HCT116 (cell line): Measurements from ENCODE around the gene CREG1. TPM values are rescaled to one million over a fixed set of nuclear protein-coding genes. Genes with fewer than 3 reads are reported as not detected.

Source experiments
- ATAC-seq: fragments of 200-7000 bp; cut with Tn5 transposase; 2 replicates; pipeline ENCODE4 v1.9.1; 2020; ENCODE audit warnings: mild to moderate bottlenecking, moderate library complexity
- BruUV-seq: library from RNA; stranded (reverse); fragments of 400-500 nt; replicated peaks from 2 replicates; lab custom pipeline; 2021; lab: Mats Ljungman, UMichigan
- CTCF ChIA-PET: fragments of 300-600 bp; sonication (Branson Sonifier 250); formaldehyde crosslinking; loops from one replicate; lab custom pipeline; 2021; ENCODE audit warnings: antibody characterized with exemption; lab: Charles Lee
- POLR2A ChIA-PET: fragments of 300-600, 350-600 bp; sonication (Branson Sonifier 250); formaldehyde crosslinking; loops from one replicate; lab custom pipeline; 2021; ENCODE audit warnings: antibody characterized with exemption; lab: Charles Lee
- RAD21 ChIA-PET, 2 experiments: fragments of 300-600 bp; sonication (Branson Sonifier 250); formaldehyde crosslinking; loops; one replicate each; lab custom pipeline; 2023; ENCODE audit warnings: low total read pairs in 2 of 2; ENCODE audit not compliant: uncharacterized antibody in 2 of 2, unreplicated experiment in 2 of 2, low non-redundant PET in 1 of 2; lab: Charles Lee
- DNase-seq: peaks from one replicate; pipeline ENCODE4 v3.0.0-alpha.2; 2010; ENCODE audit warnings: low read depth, low spot score
- H2AFZ ChIP-seq: fragments of 200-600 bp; shearing (Covaris generic), sonication (generic); 2 replicates; pipeline ENCODE4 v1.6.1; 2017; ENCODE audit warnings: low read depth, mixed run types, mixed read lengths, antibody characterized with exemption, low read length; ENCODE audit not compliant: poor library complexity, severe bottlenecking
- H3K27ac ChIP-seq: 2 replicates; pipeline ENCODE4 v1.5.1; 2012; ENCODE audit warnings: low read depth, low read length
- H3K27me3 ChIP-seq: fragments of 200-600 bp; sonication (generic); 2 replicates; pipeline ENCODE4 v1.6.1; 2016; ENCODE audit warnings: mixed run types, low read length, mixed read lengths; ENCODE audit not compliant: insufficient read depth
- H3K36me3 ChIP-seq, 2 experiments: fragments of 200-500 bp in 1 of 2; fragments of 200-600 bp in 1 of 2; sonication (Bioruptor generic) in 1 of 2; sonication (generic) in 1 of 2; 2 replicates each; pipeline versions ENCODE4 v1.5.1 to v1.6.1; 2014 to 2016; ENCODE audit warnings: low read length in 2 of 2, inconsistent platforms in 1 of 2, mixed read lengths in 1 of 2, mixed run types in 1 of 2; ENCODE audit not compliant: insufficient read depth in 2 of 2, control insufficient read depth in 1 of 2
- H3K4me1 ChIP-seq, 2 experiments: fragments of 200-600 bp in 1 of 2; sonication (generic) in 1 of 2; 2 replicates each; pipeline versions ENCODE4 v1.5.1 to v1.6.1; 2012 to 2017; ENCODE audit warnings: low read length in 2 of 2, inconsistent platforms in 1 of 2, mild to moderate bottlenecking in 1 of 2, mixed read lengths in 1 of 2, mixed run types in 1 of 2, moderate library complexity in 1 of 2; ENCODE audit not compliant: insufficient read depth in 2 of 2, control insufficient read depth in 1 of 2
- H3K4me2 ChIP-seq: fragments of 200-600 bp; sonication (generic); 2 replicates; pipeline ENCODE4 v1.6.1; 2017; ENCODE audit warnings: mixed run types, low read length, mixed read lengths
- H3K4me3 ChIP-seq, 2 experiments: fragments of 200-600 bp in 1 of 2; sonication (generic) in 1 of 2; replicated peaks in 1 of 2; 2 replicates each; pipeline ENCODE4 v1.5.1; 2011 to 2016; ENCODE audit warnings: low read length in 2 of 2, control low read depth in 1 of 2, low read depth in 1 of 2, mild to moderate bottlenecking in 1 of 2, mixed read lengths in 1 of 2, mixed run types in 1 of 2
- H3K79me2 ChIP-seq: fragments of 200-600 bp; sonication (generic); 2 replicates; pipeline ENCODE4 v1.6.1; 2017; ENCODE audit warnings: mild to moderate bottlenecking, mixed run types, low read length, moderate library complexity, mixed read lengths; ENCODE audit not compliant: insufficient read depth
- H3K9ac ChIP-seq: fragments of 200-600 bp; sonication (generic); 2 replicates; pipeline ENCODE4 v1.6.1; 2016; ENCODE audit warnings: low read length, mixed read lengths
- H3K9me2 ChIP-seq: fragments of 200-600 bp; sonication (generic), shearing (Covaris generic); 2 replicates; pipeline ENCODE4 v1.6.1; 2017; ENCODE audit warnings: mixed run types, mild to moderate bottlenecking, moderate library complexity; ENCODE audit not compliant: insufficient read depth
- H3K9me3 ChIP-seq, 2 experiments: fragments of 200-500 bp in 1 of 2; fragments of 200-600 bp in 1 of 2; sonication (Bioruptor generic) in 1 of 2; sonication (generic) in 1 of 2; 2 replicates each; pipeline ENCODE4 v1.6.1; 2014 to 2017; ENCODE audit warnings: low read length in 2 of 2, mixed read lengths in 2 of 2, inconsistent platforms in 1 of 2, low read depth in 1 of 2, mild to moderate bottlenecking in 1 of 2, mixed run types in 1 of 2, moderate library complexity in 1 of 2; ENCODE audit not compliant: control insufficient read depth in 1 of 2, insufficient read depth in 1 of 2
- H4K20me1 ChIP-seq: fragments of 200-600 bp; sonication (generic), shearing (Covaris generic); 2 replicates; pipeline ENCODE4 v1.6.1; 2017; ENCODE audit warnings: mixed run types, mild to moderate bottlenecking, moderate library complexity; ENCODE audit not compliant: insufficient read depth
- CEBPB ChIP-seq: IDR thresholded peaks from 2 replicates; pipeline ENCODE4 v1.6.1; 2012; ENCODE audit warnings: low read depth
- EZH2 ChIP-seq: fragments of 200-600 bp; sonication (generic); IDR thresholded peaks from 2 replicates; pipeline ENCODE4 v1.6.1; 2017; ENCODE audit warnings: antibody characterized with exemption, mixed run types
- POLR2A ChIP-seq: IDR thresholded peaks from 2 replicates; pipeline ENCODE4 v1.7.0; 2011; ENCODE audit warnings: borderline replicate concordance; ENCODE audit not compliant: insufficient read depth, insufficient read length; ENCODE audit errors: extremely low read depth
- POLR2AphosphoS5 ChIP-seq: IDR thresholded peaks from 2 replicates; pipeline ENCODE4 v1.6.1; 2011; ENCODE audit warnings: mild to moderate bottlenecking, low read depth, low read length, moderate library complexity
- RAD21 ChIP-seq: IDR thresholded peaks from 2 replicates; pipeline ENCODE4 v1.6.1; 2012; ENCODE audit warnings: low read depth, mild to moderate bottlenecking
- SIN3A ChIP-seq: IDR thresholded peaks from 2 replicates; pipeline ENCODE4 v1.6.1; 2012; ENCODE audit warnings: low read depth
- SP1 ChIP-seq: IDR thresholded peaks from 2 replicates; pipeline ENCODE4 v1.6.1; 2012; ENCODE audit warnings: low read depth
- TCF7L2 ChIP-seq: IDR thresholded peaks from 2 replicates; pipeline ENCODE4 v1.7.0; 2011; ENCODE audit warnings: borderline replicate concordance, inconsistent platforms; ENCODE audit not compliant: insufficient read depth, insufficient read length; ENCODE audit errors: extremely low read depth
- ZBTB33 ChIP-seq: IDR thresholded peaks from 2 replicates; pipeline ENCODE4 v1.6.1; 2011; ENCODE audit warnings: mild to moderate bottlenecking, low read length, moderate library complexity; ENCODE audit not compliant: insufficient replicate concordance; ENCODE audit errors: extremely low read depth
- ZNF274 ChIP-seq: fragments of 200-500 bp; sonication (Bioruptor generic); IDR thresholded peaks from 2 replicates; pipeline ENCODE4 v1.6.1; 2014; ENCODE audit warnings: mild to moderate bottlenecking, low read depth, low read length, inconsistent platforms
- intact Hi-C: fragments of 100-400 bp; cut with micrococcal nuclease; formaldehyde crosslinking; loops from 2 replicates; pipeline ENCODE4 v1.10.0; 2022
- total RNA-seq: library from RNA; stranded (reverse); gene quantifications from one replicate; pipeline ENCODE4 v1.2.1, GENCODE V29; 2021; ENCODE audit not compliant: unreplicated experiment
- TF ChIP-seq, protein P1 (sequence below), 3 experiments: fragments of 200-600 bp in 1 of 3; sonication (generic) in 1 of 3; IDR thresholded peaks in 2 of 3; conservative IDR thresholded peaks in 1 of 3; 2 replicates each; pipeline ENCODE4 v1.5.1; 2012 to 2017; ENCODE audit warnings: low read depth in 2 of 3, low read length in 2 of 3, antibody characterized with exemption in 1 of 3, borderline replicate concordance in 1 of 3, control low read depth in 1 of 3, mild to moderate bottlenecking in 1 of 3, mixed read lengths in 1 of 3, mixed run types in 1 of 3, moderate library complexity in 1 of 3; ENCODE audit not compliant: insufficient read depth in 1 of 3
- TF ChIP-seq, protein P2 (sequence below): IDR thresholded peaks from 2 replicates; pipeline ENCODE4 v1.6.1; 2012

CREG1 gene
- total RNA-seq, 1 experiment from 2014 or later: 55.7 TPM

DNA sequence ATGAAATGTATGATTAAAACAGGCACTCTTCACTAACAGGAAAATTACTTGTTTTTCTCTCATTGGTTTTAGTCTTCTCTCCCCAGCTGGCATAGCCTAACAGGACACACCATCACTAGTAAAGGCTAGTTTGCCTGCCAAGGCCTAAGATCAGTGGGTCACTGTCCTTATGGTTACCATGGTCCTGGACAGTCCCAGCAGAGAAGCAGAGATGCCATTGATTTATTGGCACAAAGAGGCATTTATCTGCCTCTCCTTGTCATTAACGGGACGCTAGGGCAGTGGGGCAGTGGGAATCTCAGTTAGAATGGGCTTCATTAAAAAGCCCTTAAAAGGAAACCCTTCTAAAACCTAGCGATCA, 49.1 kb downstream of the CREG1 start:
- no peaks in the 10 kb centered on the region for H3K79me2 ChIP-seq
- H2AFZ ChIP-seq: no peak overlapping the region
- no peak overlapping the region for H3K9ac ChIP-seq
- H3K4me1 ChIP-seq: no peaks in the 10 kb centered on the region
- BruUV-seq: no TSS peak
- intact Hi-C loops: no loop called here
- TF ChIP-seq RAD21: no peak
- no peak for TF ChIP-seq SIN3A
- no peak for TF ChIP-seq EZH2
- TF ChIP-seq, protein P1, sequence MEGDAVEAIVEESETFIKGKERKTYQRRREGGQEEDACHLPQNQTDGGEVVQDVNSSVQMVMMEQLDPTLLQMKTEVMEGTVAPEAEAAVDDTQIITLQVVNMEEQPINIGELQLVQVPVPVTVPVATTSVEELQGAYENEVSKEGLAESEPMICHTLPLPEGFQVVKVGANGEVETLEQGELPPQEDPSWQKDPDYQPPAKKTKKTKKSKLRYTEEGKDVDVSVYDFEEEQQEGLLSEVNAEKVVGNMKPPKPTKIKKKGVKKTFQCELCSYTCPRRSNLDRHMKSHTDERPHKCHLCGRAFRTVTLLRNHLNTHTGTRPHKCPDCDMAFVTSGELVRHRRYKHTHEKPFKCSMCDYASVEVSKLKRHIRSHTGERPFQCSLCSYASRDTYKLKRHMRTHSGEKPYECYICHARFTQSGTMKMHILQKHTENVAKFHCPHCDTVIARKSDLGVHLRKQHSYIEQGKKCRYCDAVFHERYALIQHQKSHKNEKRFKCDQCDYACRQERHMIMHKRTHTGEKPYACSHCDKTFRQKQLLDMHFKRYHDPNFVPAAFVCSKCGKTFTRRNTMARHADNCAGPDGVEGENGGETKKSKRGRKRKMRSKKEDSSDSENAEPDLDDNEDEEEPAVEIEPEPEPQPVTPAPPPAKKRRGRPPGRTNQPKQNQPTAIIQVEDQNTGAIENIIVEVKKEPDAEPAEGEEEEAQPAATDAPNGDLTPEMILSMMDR (IDR thresholded peaks at IDR 0.05 in 2 of 3, conservative IDR thresholded peaks at IDR 0.05 in 1 of 3; ENCODE audit: borderline replicate concordance in 1 of 3, insufficient read depth in 1 of 3, low read depth in 2 of 3, low read length in 2 of 3): no peak
- TF ChIP-seq SP1: no peak
- no peak for TF ChIP-seq POLR2A
- no peak for TF ChIP-seq TCF7L2
- TF ChIP-seq POLR2AphosphoS5: no peak
- no peak for TF ChIP-seq ZBTB33
- TF ChIP-seq ZNF274: no peak
- TF ChIP-seq CEBPB: no peak
- TF ChIP-seq, protein P2, sequence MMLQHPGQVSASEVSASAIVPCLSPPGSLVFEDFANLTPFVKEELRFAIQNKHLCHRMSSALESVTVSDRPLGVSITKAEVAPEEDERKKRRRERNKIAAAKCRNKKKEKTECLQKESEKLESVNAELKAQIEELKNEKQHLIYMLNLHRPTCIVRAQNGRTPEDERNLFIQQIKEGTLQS: no peak
- H3K4me2 ChIP-seq: no peak overlapping the region
- DNase-seq (no peak), ATAC-seq (no peak)
- no peaks in the 10 kb centered on the region for H3K9me3 ChIP-seq
- H3K27ac ChIP-seq: no peak overlapping the region
- RAD21 ChIA-PET: no interaction called here
- H3K36me3 ChIP-seq: no peaks in the 10 kb centered on the region
- no peaks in the 10 kb centered on the region for H3K9me2 ChIP-seq
- peaks cover 7% of the 10 kb centered on the region; the same call in 1 of the 2 replicates for H3K27me3 ChIP-seq
- H3K4me3 ChIP-seq: no peak overlapping the region
- POLR2A ChIA-PET: no interaction called here
- CTCF ChIA-PET: no interaction called here
- no peaks in the 10 kb centered on the region for H4K20me1 ChIP-seq
